Femur (tissue), 1 donor: ENCODE data around the gene BCAS1.

Experiments
- DNase-seq: peaks from one replicate; pipeline ENCODE4 v3.0.0-alpha.2; 2017

Gene BCAS1

DNA sequence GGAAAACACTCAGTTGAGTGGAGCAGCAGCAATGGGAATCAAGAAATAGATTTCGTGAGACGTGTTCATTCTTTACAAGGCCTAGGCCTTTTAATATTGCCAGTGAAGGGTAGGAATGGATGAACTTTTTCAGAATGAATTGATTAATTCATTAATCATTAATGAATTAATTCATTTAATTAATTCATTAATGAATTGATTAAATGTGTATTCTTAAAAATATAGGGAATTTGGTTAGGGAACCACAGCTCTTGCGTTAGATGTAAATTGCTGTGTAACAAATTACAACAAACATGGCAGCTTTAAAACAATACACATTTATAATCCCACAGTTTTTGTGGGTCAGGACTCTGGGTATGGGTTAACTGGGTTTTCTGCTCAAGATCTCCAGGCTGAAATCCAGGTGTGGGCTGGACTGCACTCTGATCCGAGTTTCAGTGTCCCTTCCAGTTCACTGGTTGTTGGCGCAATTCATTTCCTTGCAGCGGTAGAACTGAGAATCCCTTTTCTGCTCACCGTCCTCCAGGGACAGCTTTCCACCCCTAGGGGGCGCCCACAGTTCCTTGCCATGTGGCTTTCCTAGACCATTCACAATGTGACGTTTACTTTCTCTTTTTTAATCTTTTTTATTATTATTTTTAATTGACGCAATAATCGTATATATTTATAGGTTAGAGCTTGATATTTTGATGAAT is 32.8 kb upstream of the BCAS1 start:
- peak; percentile 55 for DNase-seq

DNA sequence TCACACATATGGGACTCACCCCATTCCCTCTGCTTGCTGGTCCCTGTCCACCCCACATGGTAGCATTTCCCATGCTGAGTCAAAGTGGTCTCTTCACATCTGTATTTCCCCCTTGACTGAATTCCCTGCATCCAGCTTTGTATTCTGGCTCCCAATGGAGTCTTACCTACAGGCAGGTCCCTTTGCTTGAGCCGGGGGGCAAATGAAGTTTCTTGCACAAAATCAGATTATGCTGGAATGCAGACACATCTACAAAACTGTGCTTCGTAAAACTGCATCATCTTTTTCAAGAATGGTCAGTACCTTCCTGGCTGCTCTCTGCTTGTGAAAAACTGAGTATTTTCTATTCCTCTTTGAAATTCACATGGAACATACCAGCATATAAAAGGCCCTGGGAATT is 32.1 kb upstream of the BCAS1 start:
- no peak for DNase-seq

DNA sequence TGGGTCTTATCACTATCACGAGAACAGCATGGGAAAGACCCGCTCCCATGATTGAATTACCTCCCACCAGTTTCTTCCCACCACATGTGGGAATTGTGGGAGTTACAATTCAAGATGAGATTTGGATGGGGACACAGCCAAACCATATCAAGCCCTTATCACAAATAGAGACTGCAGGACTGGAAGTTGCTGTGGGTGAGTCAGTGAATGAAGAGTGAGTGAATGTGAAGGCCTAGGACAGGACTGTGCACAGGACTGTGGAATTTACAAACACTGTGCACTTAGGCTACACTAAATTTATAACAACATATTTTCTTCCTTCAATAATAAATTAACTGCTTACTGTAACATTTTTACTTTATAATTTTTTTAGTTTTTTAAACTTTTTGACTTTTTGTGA is 30.2 kb upstream of the BCAS1 start:
- DNase-seq = no peak

DNA sequence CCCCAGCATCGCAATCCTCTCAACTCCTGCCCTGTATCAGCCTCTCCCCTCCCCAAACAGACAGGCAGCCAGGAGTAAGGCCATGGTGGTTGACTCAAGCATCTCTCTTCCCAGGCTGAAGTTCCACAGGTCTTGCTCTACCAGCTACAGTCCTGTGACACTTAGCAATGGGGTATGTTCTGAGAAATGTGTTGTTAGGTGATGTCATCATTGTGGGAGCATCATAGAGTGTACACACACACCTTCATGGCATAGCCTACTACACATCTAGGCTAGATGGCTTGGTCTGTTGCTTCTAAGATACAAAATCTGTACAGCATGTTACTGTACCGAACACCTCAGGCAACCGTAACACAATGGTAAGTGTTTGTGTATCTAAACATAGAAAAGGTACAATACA is 29.5 kb upstream of the BCAS1 start:
- DNase-seq = no peak

DNA sequence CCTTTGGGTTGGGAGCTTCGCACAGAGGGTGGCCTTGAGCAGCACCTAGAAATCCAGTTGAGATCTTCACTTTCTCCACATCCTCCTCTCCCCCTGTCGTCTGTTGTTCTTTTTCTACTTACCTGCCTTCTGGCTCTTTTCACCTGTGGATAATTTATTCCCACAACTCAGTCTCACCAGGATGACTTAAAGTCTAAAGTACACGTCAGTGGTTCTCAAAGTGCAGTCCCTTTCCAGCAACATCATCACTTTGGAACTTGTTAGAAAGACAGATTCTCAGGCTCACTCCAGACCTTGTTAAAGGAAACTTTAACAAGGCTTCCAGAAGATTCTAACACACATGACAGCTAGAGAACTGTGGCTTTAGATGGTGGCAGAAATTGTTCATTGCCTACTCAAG is 27.7 kb upstream of the BCAS1 start:
- DNase-seq = no peak

DNA sequence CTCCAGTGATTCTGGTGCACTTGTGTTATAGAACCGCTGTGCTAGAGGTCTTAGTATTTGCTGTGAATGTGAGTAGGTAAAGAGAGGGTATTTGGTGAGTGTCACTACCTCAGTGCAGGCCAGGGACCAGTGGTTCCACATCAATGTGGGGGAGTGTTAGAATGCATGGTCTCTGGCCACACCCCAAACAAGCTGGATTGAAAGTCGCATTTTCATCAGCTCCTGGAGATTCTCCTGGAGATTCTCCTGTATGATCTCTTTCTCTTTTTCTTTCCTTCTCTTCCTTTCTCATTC is 26.8 kb upstream of the BCAS1 start:
- DNase-seq = no peak

DNA sequence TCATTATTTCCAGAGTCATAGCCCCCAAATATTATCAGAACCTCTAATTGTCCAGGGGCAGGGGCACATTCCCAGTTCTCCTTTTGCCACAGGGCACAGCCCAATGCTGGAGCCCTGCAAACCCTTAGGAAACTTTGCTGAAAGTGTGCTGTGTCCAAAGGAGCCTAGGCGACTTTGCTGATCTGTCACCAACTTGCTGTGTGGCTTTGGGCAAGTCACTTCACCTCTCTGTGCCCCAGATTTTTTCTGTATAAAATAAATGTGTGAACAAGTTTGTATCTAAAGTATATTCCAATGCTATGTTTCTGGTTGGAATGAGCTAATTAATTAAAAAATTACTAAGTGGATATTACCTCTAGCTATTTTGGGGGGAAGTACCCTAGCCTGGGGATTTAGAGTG is 25.4 kb upstream of the BCAS1 start:
- DNase-seq = no peak

DNA sequence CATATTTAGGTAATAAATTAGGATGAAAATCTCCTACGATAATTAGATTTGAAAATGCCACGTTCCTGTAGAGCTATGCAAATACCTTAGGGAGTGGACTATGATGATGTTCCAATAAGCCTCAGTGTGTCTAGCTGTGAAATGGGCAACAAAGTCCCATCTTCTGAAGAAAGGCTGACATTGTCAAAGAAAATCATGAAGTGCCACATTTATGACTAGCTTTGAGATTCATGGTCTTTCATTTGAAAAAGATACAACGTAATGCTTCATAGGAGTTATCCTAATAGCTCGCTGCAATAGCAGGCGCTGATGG is 23.8 kb upstream of the BCAS1 start:
- DNase-seq = no peak

DNA sequence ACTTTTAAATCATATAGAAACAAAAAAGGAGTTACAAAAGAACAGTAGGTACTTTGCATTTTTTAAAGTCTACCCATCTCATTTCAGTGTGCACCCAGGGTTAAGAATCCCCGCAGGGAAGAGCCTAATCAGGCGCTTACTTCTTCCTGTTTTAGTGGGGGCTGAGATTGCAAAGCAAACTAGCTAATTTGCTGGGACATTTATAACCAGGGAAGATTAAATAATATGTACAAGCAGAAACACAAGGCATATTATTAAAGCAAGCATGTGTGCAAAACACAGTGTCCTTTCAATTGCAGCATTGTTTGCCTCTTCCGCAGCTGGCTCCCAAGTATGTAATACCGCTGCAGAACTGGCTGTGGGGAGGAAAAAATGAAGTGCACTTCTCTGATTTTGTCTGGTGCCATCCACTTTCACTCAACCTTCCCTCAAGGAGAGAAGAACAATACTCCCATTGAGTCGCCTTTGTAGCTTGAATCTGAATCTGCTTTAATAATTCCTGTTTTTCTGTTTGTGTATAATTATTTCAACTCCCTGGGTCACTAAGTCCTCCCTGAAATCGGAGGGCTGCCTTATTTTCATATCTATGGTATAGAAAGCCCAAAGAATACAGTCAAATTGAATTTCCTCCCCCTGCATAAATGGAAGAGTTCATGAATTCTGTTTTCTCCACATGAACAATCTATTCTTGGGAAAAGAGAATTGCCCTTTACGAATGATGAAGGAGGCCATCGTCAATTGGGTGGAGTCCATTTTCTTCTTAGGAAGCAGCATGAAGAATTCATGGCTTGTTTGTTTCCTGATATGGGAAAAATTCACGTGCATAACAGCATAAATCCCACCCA is 23.3 kb upstream of the BCAS1 start:
- no peak for DNase-seq

DNA sequence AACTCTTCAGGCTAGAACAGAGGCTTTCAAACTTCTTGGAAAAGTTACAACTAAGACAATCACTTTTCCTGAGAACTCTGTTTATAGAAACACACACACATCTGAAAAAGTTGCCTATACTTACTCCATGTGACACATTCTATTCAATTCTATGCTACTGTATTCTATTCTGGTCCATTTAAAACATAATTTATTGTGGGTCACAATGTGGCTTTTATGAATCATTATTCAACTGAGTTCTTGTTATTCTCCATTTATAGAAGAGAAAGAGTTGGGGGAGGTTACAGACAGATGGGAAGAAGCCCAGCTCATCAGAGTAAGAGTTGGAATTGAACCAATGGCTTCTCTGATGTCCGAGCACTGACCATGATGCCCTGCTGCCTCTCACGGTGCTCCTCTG is 21.6 kb upstream of the BCAS1 start:
- no peak for DNase-seq

DNA sequence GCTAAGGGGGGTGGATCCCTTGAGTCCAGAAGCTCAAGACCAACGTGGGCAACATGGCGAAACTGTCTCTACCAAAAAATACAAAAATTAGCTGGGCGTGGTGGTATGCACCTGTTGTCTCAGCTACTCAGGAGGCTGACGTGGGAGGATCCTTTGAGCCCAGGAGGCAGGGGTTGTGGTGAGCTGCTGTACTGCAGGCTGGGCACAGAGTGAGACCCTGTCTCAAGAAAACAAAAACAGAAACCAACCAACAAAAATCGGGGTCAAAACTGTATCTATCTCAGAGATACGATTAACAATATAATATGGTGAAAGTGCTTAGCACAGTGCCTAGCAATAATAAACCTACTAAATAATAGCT is 20.7 kb upstream of the BCAS1 start:
- DNase-seq = no peak

DNA sequence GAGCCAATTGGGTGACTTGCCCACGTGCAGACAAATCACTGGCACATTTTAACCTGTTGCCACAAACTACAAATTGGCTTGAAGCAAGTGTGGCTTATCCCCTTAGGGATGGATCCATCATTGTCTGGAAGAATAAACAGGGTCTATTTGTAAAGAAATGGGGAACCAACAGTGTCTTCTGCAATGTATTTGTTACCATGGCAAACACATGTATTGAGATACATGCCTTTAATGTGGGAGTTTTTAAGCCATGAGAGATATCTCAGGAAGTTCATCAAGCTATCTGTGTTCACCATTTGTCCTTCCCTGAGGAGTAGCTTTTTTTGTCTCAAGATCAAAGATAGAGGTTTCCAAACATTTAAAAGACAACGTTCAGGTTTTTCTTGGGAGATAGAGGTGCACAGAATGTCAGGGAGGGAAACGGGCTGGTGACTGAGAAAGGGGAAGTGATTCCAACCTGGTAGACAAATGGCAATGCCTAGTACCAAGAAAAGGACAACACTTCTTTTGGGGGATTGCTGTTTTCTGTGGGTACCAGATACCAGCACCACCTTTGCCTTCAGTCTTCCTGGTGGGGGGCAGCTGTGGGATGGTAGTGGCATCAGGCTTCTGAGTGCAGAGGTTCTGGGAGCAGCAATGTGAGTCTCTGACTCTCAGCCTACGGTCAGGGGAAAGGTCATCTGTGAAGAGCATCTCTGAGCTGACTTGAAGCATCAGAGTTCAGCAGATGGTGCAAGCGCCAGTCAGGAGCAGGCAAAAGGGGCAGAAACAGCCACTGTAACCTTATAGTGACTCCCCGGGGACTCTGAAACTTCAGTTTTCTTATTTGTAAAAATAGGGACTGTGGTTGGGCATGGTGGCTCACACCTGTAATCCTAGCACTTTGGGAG is 20.1 kb upstream of the BCAS1 start:
- no peak for DNase-seq

DNA sequence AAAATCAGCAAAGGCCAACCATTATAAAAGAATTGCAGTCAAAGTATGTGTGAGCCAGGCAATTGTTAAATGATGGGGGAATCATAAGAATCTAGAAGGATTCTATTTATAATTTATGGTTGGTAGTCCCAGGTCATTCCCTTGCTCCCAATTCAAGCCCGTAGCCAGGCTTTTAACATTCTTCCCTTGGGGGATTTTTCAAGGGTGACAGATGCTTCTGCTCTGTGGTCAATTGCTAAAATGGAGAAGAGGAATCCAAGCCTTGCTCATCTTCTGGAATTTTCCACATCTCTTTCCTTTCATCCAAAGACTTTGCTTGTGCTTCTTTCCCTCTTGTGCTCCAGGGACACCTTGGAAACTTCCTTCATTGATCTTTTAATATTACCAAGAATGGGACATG is 18.0 kb upstream of the BCAS1 start:
- no peak for DNase-seq

DNA sequence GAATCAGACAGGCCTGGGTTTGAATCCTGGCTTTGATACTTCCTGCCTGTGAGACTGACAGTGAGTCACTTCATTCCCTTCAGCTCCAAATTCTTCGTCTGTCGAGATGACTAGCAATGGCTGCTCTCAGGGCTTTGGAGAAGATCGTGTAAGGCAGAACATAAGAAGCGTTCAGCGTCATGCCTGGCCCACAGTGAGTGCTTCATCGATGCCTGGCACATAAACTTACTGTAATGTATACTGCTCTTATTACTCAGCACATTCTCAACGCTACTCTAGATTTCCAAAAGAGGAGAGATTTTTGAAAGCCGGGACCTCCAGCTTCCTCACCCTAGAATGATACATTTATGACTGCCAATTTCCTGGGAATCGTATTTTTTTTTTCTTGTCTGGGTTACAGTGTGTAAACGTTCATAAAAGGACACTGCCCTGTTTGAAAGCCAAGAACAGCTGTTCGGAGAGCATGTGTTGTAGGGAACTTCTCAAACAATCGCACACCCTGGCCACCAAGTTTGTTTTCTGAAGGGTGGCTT is 16.2 kb upstream of the BCAS1 start:
- DNase-seq = no peak

DNA sequence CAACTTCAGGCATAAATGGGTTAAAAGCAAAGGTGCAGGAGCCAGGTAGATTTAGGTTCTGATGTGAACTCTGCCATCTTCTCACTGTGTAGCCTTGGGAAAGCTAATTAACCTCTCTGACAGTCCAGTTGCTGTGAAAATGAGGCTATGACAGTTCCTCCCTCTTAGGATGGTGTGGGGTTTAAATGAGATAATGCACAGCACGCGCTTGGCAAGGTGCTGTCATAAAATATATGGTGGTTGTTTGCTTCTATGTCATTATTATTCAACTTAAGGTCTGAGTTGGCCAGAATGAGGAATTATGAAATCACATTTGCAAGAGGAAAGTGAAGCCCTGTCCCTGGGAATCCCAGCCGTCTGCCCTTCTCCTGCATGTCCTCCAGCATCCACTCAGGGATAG is 15.5 kb upstream of the BCAS1 start:
- DNase-seq = no peak

DNA sequence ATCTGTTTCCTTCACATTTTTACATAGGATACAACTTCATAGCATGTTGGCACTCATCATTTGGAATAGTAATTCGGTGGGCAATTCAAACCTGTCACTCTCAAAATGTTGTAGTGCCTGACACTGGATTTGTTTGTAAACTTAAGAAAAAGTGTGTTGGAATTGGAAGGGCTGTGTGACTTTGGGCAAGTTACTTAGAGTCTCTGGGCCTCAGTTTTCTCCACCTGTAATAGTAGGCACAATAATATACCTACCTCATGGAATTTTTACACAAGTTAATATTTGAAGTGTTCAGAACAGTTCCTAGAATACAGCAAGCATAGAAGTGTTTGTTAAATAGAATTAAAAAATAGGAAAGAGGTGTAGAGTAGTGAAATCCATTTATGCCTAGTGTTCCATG is 15.0 kb upstream of the BCAS1 start:
- DNase-seq = no peak

DNA sequence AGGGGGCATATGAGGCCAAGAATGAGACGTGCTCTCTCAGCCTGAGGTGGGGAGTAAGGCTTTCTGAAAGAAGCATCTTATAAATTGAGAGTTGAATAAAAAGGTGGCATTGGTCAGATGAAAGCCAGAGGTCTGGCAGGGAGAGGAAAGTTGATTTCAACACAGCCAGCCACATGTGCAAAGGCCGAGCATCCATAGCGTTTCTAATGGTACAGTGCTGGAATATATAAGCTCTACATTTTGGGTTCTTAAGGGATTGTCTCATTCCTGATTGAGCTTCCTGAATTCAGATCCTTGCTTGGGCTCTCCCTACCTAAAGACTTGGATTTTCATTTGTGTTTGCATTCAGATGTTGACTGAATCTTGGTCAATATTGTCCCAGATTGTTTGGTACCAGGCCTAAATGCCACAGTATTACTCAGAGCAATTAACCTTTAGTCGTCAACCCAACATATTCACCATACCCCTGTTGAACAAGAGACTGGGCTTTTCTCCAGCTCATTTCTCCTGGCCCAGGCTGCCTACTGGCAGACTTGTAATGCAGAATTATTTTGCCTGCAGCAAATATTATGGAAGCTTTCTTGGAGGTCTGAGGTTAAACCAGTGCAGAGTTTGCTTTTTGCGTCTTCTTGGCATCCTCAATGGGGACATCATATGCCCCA is 14.5 kb upstream of the BCAS1 start:
- DNase-seq = no peak

DNA sequence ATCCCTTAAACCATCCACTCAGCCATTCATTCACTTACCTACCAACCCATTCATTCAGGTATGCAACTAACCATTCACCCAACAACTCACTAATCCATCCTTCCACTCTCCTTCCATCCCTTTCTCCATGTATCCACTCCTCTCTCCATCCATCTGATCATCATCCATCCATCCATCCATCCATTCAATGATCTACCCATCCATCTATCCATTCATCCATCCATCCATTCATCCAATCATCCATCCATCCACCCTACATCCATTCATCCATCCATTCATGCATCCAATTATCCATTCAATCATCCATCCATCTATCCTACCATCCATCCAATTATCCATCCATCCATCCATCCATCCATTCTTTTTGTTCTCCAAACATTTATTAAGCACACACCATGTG is 13.8 kb upstream of the BCAS1 start:
- no peak for DNase-seq

DNA sequence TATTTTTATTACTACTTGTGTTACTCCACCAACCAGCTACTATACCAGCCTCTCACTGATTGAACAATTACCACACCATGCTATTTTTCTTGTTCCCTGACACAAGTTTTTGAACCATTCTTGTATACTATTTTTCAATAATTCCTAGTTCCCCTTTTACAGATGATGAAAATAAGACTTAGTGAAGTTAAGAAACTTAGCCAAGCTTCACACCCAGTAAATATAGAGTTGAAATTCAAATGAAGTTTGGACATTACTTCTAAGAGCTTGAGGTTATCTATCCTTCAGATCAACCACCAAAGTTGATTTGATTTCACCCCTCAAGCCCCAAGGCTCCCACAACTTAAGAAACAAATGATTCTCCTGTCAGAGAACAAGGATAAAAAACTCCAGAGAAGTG is 13.1 kb upstream of the BCAS1 start:
- no peak for DNase-seq

DNA sequence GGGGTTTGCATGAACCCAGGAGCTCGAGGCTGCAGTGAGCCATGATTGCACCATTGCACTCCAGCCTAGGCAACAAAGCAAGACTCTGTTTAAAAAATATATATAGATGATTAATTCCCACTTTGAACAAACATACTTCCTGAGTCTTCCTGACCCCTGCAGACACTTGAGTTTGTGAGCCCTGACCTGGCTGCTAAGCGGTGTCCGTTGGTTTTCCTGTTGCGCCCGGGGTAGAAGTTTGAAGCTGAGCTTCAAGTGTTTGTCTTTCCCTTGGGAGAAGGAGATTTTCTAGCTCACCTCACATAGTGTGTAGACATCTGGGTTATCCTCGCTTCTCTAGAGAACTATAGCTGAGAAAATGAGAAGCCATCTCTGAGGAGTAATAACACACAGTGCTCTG is 11.7 kb upstream of the BCAS1 start:
- no peak for DNase-seq

DNA sequence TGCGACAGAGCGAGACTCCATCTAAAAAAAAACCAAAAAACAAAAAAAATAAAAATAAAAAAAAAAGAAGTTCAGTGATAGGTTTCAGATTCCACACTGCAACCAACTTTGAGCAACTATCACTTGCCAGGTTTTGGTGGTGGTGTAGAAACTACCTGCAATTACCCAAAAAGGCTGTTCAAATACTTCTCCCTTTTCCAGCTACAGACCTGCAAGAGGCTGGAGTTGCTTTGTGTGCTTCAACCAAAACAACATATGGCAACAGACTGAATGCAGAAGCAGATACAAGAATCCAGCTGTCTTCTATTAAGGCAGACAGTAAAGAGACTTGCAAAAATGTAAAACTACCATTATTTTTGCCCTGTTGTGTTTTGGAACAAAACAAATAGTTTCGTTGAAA is 9.3 kb upstream of the BCAS1 start:
- DNase-seq = no peak

DNA sequence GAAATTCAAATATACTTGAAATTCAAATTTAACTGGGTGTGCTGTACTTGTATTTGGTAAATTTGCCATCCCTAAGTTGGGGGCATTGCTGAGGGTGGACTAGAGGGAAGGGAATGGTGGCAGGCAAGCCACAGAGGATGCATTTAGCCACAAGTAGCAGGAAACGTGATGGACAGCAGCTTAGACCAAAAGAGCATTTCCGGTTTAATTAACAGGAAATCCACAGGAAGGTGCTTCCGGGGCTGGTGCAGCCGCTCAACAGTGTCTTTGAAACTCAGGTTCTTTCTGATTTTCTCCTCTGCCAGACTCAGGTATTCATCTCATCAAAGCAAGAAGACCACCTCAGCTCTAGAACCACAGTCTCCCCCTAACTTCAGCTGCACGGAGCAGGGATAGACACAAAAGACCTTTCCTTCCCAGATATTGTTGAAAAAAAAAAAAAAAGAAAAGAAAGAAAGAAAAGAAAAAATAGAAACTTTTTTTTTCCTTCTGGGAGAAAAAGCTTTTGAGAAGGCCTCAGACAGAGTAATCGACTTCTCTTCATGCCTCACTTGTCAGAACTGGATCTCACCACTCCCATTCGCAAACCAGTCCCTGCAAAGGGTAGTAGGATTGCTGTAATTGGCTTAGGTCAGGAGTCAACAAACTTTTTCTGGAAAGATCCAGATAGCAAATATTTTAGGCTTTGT is 8.0 kb upstream of the BCAS1 start:
- DNase-seq = no peak

DNA sequence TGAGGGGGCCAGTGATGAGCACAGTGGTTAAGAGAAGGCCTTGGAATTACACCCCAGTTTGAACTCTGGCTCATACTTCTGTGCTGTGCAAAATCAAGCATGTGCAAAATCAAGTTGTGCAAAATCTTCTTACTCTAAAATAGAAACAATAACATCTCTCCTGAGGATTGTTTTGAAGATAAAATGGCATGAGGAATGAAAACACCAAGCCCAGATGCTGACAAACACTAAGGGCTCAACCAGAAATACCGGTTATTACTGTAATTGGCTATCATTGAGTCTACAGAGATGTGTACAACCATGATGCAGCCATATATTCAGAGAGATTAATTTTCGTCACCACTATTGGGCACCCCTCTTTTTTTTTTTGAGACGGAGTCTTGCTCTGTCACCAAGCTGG is 5.9 kb upstream of the BCAS1 start:
- no peak for DNase-seq
